Fibroblast of skin of left biceps (primary cell): ENCODE data around the gene IL12B.
"Not testable (repeated sequence)": the region's sequence is repeated elsewhere in the genome, so short reads cannot be mapped to it uniquely, and the experiment has no call there.

ENCODE experiments used
- DNase-seq, 2 experiments: peaks; one replicate each; pipeline ENCODE4 v3.0.0-alpha.2; 2013; ENCODE audit warnings: low read depth in 2 of 2

Gene IL12B

GRCh38 chr5:159332800-159333544 lies 2.7 kb upstream of the IL12B start:
- no peak for DNase-seq

- DNase-seq: no peak
These were observed 1.0 kb upstream of the IL12B start for GRCh38 chr5:159331093-159331973.

DNA sequence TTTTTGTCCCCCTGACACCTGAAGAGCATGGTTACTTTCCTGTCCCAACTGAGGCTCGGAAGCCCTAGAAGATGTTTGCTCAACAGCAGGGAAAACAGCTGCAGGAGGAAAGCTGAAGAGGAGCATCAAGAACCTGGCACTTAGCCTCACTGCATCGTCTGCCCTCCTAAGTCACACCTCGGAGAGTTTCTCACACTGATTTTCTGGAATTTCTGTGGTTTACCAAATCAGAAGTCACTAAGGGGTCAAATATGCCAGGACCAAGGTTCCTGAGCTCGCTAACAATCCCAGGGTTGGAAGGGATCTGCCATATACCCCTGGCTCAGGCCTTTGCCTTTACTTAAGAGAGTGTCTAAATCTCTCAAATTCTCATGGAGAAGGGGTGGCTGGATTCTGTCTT lies 5.3 kb downstream of the IL12B start:
- DNase-seq: no peak

- peak; percentile 77 to 78 for DNase-seq
These were observed 6.1 kb downstream of the IL12B start for GRCh38 chr5:159324102-159324755.

- DNase-seq: no peak
These were observed 8.1 kb downstream of the IL12B start for GRCh38 chr5:159322180-159322579.

DNA sequence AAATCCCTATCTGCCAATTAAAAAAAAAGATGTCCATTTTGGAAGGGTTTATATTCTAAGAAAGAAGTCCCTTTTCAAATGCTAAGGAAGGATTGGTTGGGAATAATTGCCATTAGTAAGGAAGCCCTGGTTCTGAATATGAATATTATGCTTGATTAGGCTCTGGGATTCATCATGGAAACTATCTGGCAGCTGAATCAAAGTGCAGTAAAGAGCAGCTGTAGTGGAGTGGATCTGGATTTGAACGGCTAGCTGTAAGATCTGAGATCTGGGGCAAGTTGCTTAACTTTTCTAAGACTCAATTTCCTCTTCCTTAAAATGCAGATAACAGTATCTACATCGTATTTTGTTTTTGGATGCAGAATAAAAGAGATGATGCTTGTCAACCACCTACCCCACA lies 10.5 kb downstream of the IL12B start:
- no peak for DNase-seq

- no peak for DNase-seq
These were observed 10.9 kb downstream of the IL12B start for GRCh38 chr5:159319363-159319762.

- DNase-seq: no peak
These were observed 11.8 kb downstream of the IL12B start for GRCh38 chr5:159318448-159318847.

DNA sequence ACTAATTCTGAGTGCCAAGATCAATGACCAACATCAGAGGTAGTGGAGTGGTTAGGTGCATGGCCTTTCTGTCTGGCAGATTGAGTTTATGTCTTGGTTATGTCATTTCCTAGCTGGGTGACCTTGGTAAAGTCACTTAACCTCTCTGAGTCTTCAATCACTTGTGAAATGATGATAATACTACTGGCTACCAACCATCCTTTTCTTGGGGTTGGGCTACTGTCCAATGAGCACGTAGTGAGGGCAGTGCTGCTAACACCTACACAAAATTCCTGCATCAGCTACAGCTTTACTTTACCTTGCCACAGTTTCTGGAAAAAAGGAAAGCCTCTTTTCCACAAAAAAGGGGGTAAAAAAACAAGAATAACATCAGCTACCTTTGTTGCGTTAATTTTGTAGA lies 12.4 kb downstream of the IL12B start:
- DNase-seq: no peak

DNA sequence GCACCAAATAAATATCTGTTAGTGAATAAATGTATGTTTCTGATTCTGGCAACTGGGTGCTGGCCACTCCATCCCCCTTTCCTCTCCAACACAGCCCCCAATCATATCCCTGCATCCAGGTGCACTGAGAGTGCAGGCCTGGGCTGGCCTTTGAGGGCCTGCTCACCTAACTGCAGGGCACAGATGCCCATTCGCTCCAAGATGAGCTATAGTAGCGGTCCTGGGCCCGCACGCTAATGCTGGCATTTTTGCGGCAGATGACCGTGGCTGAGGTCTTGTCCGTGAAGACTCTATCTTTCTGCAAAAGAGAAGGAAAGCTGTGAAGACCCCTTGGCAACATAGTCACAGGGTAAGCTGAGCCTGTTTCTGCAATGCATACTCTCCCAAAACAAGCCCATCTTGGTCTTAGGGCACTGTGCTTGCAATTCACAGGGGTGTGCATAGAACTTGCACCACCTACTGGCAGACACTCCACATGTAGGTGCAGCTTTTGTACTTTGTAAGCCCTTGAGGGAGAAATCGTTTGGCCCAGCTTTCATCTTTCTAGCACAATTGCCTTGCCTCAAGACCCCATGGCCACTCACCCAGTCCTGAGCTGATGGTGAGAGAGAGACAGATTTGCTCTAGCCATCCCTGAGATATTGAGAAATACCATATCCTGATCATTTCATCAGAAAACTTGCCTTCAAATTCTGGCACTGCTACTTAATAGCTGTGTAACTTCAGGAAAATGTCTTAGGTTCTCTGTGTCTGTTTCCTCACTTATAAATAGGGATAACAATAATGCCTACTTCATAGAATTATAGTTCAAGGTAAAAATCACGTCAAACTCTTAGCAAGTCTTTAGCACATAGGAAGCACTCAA lies 13.5 kb downstream of the IL12B start:
- DNase-seq: no peak

DNA sequence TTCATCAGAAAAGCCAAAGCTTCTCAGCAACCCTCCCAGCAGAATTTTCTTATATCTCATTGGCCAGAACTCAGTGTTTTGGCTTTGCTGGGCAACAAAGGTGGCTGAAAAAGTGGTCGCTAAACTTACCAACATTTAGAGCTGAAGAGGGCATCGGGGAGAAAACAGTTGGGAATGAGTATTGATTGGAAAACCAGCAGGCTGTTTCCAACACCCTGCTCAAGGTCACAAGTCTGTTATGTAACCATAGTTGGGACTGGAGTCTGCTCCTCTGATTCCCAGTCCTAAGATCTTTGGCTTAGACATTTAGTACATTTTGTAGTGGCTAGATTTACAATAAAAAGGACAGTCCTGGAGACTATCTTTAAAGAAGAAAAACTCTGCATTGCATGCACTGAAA lies 17.1 kb downstream of the IL12B start:
- DNase-seq: no peak

GRCh38 chr5:159311063-159311462 lies 19.2 kb downstream of the IL12B start:
- no peak for DNase-seq

DNA sequence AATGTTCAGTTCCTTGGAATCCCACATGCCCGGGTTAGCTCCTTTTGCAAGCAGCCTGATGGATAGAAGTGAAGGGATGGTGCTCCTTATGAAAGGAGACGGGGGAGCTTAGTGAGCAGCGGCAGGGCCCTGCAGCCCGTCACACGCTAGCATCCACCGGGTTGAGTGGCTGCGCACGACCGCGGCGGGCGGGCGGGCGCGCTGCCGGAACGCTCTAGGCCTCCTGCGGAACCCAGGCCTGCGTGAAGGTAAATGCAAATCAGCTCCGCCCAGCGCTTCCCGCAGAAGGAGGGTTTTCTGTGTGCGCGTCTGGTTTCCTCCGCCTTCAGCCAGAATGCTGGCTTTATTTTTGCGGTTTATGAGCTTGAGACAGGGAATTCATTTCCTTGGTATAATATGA lies 19.8 kb downstream of the IL12B start:
- DNase-seq: no peak

DNA sequence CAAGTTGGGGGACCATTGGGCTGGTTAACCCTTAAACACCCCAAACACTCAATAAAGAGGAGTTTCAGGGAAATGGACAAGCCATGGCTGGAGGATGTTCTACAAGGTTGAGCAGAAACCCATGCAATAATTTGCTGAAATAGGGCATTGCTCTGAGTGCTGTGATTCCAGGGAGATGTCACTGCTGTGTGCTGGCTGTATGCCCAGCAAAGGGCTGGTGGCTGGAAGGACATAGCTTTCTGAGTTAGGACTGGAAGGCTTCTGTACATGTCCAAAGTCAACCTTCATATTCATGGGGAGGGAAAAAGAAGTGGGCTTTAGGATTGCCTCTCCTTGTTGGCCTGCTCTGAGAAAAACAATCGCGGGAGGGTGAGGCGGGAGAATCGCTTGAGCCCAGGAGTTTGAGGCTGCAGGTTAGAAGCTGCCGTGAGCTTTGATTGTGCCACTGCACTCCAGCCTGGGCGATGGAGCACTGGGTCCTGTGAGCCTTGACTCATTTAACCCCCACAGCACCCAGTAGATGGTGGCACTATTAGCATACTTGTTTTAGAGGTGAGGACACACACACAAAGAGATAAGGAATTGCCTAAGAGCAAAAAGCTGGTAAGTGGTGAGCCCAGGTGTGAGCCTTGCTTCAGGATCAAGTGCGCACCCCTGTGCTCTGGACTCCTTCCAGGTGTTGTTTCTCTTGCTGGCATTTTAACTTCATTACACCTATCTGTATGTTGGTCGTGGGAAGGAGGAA lies 20.4 kb downstream of the IL12B start:
- DNase-seq: no peak

DNA sequence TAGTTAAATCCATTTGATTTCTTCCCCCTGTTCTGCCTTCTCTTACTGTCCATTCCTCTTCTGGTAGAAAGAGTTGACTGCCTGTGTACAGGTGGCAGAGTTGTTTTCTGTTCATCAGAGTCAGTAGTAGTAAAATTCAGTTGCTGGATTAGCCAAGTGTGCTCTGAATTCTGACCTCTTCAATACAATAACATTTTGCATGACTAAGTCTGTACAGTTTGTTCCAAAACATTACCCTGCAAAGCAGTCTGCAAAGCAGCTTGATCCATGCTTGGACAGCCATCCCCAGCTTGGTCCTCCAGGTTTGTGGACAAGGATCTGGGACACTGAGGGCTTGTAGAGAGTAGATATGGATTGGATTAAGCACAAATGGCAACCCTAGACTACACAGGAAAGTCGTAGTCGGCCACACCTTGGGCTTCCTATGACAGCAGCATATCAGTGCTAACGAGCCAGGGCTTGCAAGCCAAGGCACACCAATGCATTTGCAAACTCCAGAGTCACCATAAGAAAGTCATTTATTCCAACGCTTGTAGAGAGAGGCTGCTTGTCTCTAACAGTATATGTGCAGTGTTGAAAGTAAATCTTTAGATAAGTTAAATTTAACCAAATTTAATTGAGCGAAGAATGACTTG lies 25.2 kb downstream of the IL12B start:
- DNase-seq: no peak

DNA sequence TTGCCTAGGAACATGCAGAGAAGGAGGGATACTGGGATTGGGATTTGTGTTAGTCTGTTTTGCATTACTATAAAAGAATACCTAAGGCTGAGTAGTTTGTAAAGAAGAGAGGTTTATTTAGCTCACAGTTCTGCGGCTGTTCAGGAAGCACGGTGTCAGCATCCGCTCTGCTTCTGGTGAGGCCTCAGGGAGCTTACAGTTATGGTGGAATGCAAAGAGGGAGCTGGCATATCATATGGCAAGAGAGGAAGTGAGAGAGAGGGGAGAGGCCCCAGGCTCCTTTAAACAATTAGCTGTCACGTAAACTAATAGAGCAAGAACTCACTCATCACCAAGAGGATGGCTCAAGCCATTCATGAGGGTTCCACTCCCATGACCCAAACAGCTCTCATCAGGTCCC lies 27.0 kb downstream of the IL12B start:
- DNase-seq: no peak

- not testable (repeated sequence) for DNase-seq
These were observed 28.1 kb downstream of the IL12B start for GRCh38 chr5:159301929-159302860.

DNA sequence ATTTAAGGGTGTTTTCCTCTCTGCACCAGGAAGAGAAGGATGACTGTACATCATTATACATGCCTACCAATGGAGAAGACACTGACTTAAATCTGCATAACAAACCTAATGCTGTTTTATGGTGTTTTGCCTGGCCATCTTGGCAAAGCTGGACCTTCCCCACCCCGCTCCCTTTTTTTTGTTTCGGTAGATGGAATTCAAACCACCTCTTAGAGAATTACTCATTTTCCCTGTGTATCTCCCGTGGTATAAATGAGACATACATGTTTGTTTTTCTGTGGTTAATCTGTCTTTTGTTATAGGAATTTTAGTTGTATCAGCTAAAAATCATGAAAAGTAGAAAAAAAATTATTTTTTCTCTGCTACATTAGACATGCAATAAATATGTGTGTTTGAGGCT lies 28.8 kb downstream of the IL12B start:
- no peak for DNase-seq

DNA sequence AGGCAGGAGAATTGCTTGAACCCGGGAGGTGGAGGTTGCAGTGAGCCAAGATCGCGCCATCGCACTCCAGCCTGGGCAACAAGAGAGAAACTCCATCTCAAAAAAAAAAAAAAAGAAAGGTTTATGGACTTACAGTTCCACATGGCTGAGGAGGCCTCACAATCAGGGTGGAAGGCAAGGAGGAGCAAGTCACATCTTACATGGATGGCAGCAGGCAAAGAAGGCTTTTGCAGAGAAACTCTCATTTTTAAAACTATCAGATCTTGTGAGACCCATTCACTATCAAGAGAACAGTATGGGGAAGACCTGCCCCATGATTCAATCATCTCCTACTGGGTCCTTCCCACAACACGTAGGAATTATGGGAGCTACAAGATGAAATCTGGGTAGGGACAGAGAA lies 33.0 kb downstream of the IL12B start:
- not testable (repeated sequence) for DNase-seq
